ENCODE data around the gene NEK6. TPM values are rescaled to one million over a fixed set of nuclear protein-coding genes. Genes with fewer than 3 reads are reported as not detected.

The NEK6 gene
- total and polyA plus RNA-seq, 2 of the 8 experiments (the other 6 are each of a cell fraction or from before 2014, with no cell fraction given): 17.7 to 19.7 TPM

GRCh38 chr9:124342776-124343485, 85.2 kb downstream of the NEK6 start:
- Histone ChIP-seq H3K9ac (replicated peaks in 1 of 4; ENCODE audit: extremely low read depth in 1 of 4, low read depth in 3 of 4, low read length in 3 of 4) (no peak overlapping the region), H3K36me3 (ENCODE audit: control insufficient read depth in 2 of 4, insufficient read depth in 4 of 4, low read length in 3 of 4) (no peaks in the 10 kb centered on the region), H3K4me2 (ENCODE audit: insufficient read depth in 1 of 2, low read depth in 2 of 2, low read length in 2 of 2) (peak overlapping the region in 1 of 2 experiments; percentile 33; a peak in 1 of 4 replicates), H4K8ac (ENCODE audit: extremely low read depth, insufficient read depth, low read length) (peak overlapping the region; percentile 53), H3K79me2 (ENCODE audit: control insufficient read depth in 1 of 2, insufficient read depth in 2 of 2, low read length in 2 of 2) (no peaks in the 10 kb centered on the region), H3K79me1 (ENCODE audit: low read depth, low read length) (no peaks in the 10 kb centered on the region), H3K23me2 (ENCODE audit: low read depth, low read length) (no peaks in the 10 kb centered on the region), H3K14ac (ENCODE audit: insufficient read length) (no peak overlapping the region), H3K27ac (ENCODE audit: low read depth, low read length) (no peak overlapping the region), H4K20me1 (replicated peaks in 1 of 2; ENCODE audit: control insufficient read depth in 1 of 2, insufficient read depth in 2 of 2, low read length in 2 of 2) (peaks cover 3 to 20% of the 10 kb centered on the region in 2 experiments), H3K18ac (ENCODE audit: extremely low read depth, low read length) (peak overlapping the region; percentile 78; the same call in 1 of the 2 replicates), H2AK5ac (ENCODE audit: low read depth, low read length) (0 out of 2 replicates have a peak overlapping the region, but pooled peaks have one; percentile 48), H2BK15ac (ENCODE audit: low read length) (peak overlapping the region; percentile 95; the same call in 1 of the 2 replicates), H3K4me3 (ENCODE audit: extremely low read depth in 1 of 4, insufficient read depth in 2 of 4, low read depth in 3 of 4, low read length in 4 of 4) (no peak overlapping the region), H2BK120ac (replicated peaks; ENCODE audit: low read depth, low read length) (no peak overlapping the region), H2BK12ac (ENCODE audit: low read depth, low read length) (0 out of 2 replicates have a peak overlapping the region, but pooled peaks have one; percentile 50), H3K4ac (replicated peaks; ENCODE audit: insufficient read length, low read depth, low read length) (no peak overlapping the region), H3K56ac (replicated peaks; ENCODE audit: insufficient read length, low read depth, low read length) (no peak overlapping the region), H3K23ac (ENCODE audit: insufficient read length) (no peak overlapping the region), H2AFZ (ENCODE audit: low read length) (no peak overlapping the region), H3K27me3 (replicated peaks in 1 of 4; ENCODE audit: control insufficient read depth in 3 of 4, extremely low read depth in 1 of 4, insufficient read depth in 3 of 4, low read length in 3 of 4) (no peaks in the 10 kb centered on the region), H3K4me1 (replicated peaks in 1 of 4; ENCODE audit: control insufficient read depth in 3 of 4, insufficient read depth in 4 of 4, low read length in 3 of 4) (peaks cover 0 to 22% (median 12%) of the 10 kb centered on the region in 4 experiments; a peak in 5 of 7 replicates), H4K91ac (replicated peaks; ENCODE audit: insufficient read length, low read length) (peak overlapping the region; percentile 15), H2BK20ac (ENCODE audit: low read length) (no peak overlapping the region), H3K9me3 (ENCODE audit: insufficient read depth in 2 of 2, low read depth in 1 of 2, low read length in 1 of 2) (no peaks in the 10 kb centered on the region), H2BK5ac (ENCODE audit: low read depth, low read length) (no peak overlapping the region), H4K5ac (ENCODE audit: insufficient read length, low read depth, low read length) (no peak overlapping the region)
- FAIRE-seq (no peak), DNase-seq (ENCODE audit: low read depth in 1 of 2, low spot score in 2 of 2) (no peak)
- 66% methylated on average over 14 of the region's 26 CpGs; no CpG with 5 or more reads in 1 of the 2 experiments for WGBS, 2 experiments (ENCODE audit: extremely low coverage in 1 of 2, insufficient coverage in 1 of 2, insufficient read length in 1 of 2, insufficient replicate concordance in 2 of 2, low coverage in 1 of 2, low lambda C conversion rate in 2 of 2, missing lambda C conversion rate in 1 of 2)
- ChIA-PET POLR2A (ENCODE audit: partially characterized antibody) (interaction anchor here (1.2 kb wide), 1 partner anchor 10 kb away, joined by 3 read pairs; no protein-coding TSS in a partner anchor), CTCF (ENCODE audit: partially characterized antibody) (interaction anchor here (0.7 to 1.9 kb wide), 7 partner anchors 22 to 216 kb away, joined by 3 to 4 read pairs (median 3); no protein-coding TSS in a partner anchor)
- no peak for TF ChIP-seq NRF1 (IDR thresholded peaks at IDR 0.05; ENCODE audit: low read depth, low read length)
- TF ChIP-seq ATF3 (IDR thresholded peaks at IDR 0.05; ENCODE audit: insufficient read depth, low read depth, low read length): no peak
- TF ChIP-seq BCL11A (IDR thresholded peaks at IDR 0.05; ENCODE audit: low read depth in 2 of 2, low read length in 2 of 2): no peak
- no peak for TF ChIP-seq USF2 (IDR thresholded peaks at IDR 0.05; ENCODE audit: low read length)
- TF ChIP-seq SIN3A (conservative IDR thresholded peaks at IDR 0.05 in 1 of 2, IDR thresholded peaks at IDR 0.05 in 1 of 2; ENCODE audit: low read depth in 1 of 2, low read length in 2 of 2): no peak

Measured in H1 (cell line).